Upper lobe of right lung (tissue), 1 donor: ENCODE results near the gene SCIMP. TPM values are rescaled to one million over a fixed set of nuclear protein-coding genes. Genes with fewer than 3 reads are reported as not detected.

Source experiments
- ATAC-seq: fragments of 200-7000 bp; cut with Tn5 transposase; one replicate; pipeline ENCODE4 v1.9.1; 2020; ENCODE audit warnings: mild to moderate bottlenecking, moderate library complexity
- DNase-seq: peaks from one replicate; pipeline ENCODE4 v3.0.0-alpha.2; 2020
- H3K27ac ChIP-seq: fragments of 200-600 bp; one replicate; pipeline ENCODE4 v1.8.0; 2022
- H3K27me3 ChIP-seq: fragments of 200-600 bp; one replicate; pipeline ENCODE4 v1.8.0; 2022; ENCODE audit warnings: mild to moderate bottlenecking
- H3K36me3 ChIP-seq: fragments of 200-600 bp; one replicate; pipeline ENCODE4 v1.8.0; 2022
- H3K4me1 ChIP-seq: fragments of 200-600 bp; one replicate; pipeline ENCODE4 v1.8.0; 2022
- H3K4me3 ChIP-seq: fragments of 200-600 bp; one replicate; pipeline ENCODE4 v1.8.0; 2022; ENCODE audit warnings: mild to moderate bottlenecking
- H3K9me3 ChIP-seq: fragments of 200-600 bp; one replicate; pipeline ENCODE4 v1.8.0; 2022
- intact Hi-C: fragments of 100-400 bp; cut with DNase I; formaldehyde crosslinking; loops from one replicate; pipeline ENCODE4 v1.11.0; 2022
- total RNA-seq: library from RNA; stranded (reverse); fragmentation: NEBNext Ultra II Directional; extraction: Animal tissue kit (Norgen Biotek cat#: 25700); gene quantifications from one replicate; pipeline ENCODE4 v1.2.1, GENCODE V29; 2021
- TF ChIP-seq, protein P1 (sequence below): fragments of 200-600 bp; IDR thresholded peaks from one replicate; pipeline ENCODE4 v1.8.0; 2022; ENCODE audit warnings: antibody characterized with exemption
- donor health status: DM: no; HTN: yes; CAD: no; lungs with severe emphysema.

The SCIMP gene
- total RNA-seq, 1 donor from 2014 or later = 24.8 TPM

DNA sequence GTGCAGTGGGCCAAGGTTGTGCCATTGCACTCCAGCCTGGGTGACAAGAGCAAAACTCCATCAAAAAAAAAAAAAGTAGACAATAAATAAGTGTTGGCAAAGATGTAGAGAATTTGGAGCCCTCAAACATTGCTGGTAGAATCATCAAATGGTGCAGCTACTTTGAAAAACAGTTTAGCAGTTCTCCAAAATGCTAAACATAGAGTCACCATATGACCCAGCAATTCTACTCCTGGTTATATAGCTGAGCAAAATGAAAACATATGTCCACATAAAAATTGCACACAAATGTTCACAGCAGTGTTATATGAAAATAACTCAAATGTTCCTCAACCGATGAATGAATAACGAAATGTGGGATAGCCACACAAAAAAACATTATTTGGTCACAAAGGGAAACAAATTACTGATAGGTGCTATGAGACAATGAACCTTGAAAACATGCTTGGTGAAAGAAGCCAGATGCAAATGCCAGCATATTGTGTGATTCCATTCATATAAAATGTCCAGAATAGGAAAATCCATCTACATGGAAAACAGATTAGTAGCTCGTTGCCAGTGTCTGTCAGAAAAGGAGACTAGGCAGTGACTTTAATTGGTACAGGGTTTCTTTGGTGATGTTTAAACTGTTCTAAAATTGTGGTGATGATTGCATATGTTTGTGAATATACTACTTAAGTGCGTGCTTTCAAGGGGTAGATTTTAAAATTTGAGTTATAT is 34.7 kb upstream of the SCIMP start:
- ATAC-seq (no peak), DNase-seq (no peak)
- Histone ChIP-seq H3K27ac (no peak overlapping the region), H3K9me3 (no peaks in the 10 kb centered on the region), H3K4me3 (no peak overlapping the region), H3K4me1 (no peaks in the 10 kb centered on the region), H3K36me3 (no peaks in the 10 kb centered on the region), H3K27me3 (no peaks in the 10 kb centered on the region)
- TF ChIP-seq, protein P1, sequence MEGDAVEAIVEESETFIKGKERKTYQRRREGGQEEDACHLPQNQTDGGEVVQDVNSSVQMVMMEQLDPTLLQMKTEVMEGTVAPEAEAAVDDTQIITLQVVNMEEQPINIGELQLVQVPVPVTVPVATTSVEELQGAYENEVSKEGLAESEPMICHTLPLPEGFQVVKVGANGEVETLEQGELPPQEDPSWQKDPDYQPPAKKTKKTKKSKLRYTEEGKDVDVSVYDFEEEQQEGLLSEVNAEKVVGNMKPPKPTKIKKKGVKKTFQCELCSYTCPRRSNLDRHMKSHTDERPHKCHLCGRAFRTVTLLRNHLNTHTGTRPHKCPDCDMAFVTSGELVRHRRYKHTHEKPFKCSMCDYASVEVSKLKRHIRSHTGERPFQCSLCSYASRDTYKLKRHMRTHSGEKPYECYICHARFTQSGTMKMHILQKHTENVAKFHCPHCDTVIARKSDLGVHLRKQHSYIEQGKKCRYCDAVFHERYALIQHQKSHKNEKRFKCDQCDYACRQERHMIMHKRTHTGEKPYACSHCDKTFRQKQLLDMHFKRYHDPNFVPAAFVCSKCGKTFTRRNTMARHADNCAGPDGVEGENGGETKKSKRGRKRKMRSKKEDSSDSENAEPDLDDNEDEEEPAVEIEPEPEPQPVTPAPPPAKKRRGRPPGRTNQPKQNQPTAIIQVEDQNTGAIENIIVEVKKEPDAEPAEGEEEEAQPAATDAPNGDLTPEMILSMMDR = no peak
- intact Hi-C loops = no loop called here

DNA sequence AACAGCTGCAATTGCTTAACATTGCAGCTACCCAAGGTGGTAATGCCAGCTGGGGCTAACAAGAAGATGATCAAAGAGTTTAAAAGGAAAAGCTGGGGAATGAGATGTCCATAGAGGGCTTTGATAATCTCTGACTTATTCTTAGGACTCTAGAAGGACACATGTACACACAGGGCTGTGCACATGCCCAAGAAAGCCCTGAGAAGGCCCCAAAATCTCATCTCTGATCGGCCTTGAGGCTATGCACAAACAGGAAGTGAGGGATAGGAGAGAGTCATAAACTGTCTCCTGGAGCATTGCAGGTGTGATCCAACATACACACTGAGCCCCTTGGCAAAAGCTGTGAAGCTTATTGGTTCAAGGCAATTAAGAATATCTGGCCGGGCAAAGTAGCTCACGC is 30.2 kb upstream of the SCIMP start:
- no peak for ATAC-seq
- Histone ChIP-seq H3K4me3 (no peak overlapping the region), H3K9me3 (no peaks in the 10 kb centered on the region), H3K27ac (no peak overlapping the region), H3K36me3 (no peaks in the 10 kb centered on the region), H3K27me3 (no peaks in the 10 kb centered on the region), H3K4me1 (no peaks in the 10 kb centered on the region)
- TF ChIP-seq, protein P1 = no peak
- DNase-seq = no peak
- intact Hi-C loops = no loop called here

DNA sequence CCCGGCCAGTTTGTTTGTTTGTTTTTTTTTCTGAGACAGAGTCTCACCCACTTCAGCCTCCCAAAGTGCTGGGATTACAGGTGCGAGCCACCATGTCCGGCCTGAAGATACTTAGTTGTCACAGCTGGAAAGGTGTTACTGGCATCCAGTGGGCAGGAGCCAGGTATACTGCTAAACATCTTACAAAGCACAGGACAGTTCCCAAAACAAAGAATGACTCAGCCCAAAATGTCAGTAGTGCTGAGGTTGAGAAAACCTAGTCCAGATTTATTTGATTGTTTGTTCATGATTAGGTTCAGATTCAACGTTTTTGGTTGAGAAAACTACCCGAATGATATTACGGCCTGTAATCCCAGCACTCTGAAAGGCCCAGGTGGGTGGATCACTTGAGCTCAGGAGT is 28.8 kb upstream of the SCIMP start:
- no peak overlapping the region for H3K27ac ChIP-seq
- ATAC-seq (no peak), DNase-seq (no peak)
- no peaks in the 10 kb centered on the region for H3K9me3 ChIP-seq
- H3K4me3 ChIP-seq = no peak overlapping the region
- TF ChIP-seq, protein P1 = no peak
- H3K27me3 ChIP-seq = no peaks in the 10 kb centered on the region
- no peaks in the 10 kb centered on the region for H3K4me1 ChIP-seq
- intact Hi-C loops = no loop called here
- no peaks in the 10 kb centered on the region for H3K36me3 ChIP-seq

DNA sequence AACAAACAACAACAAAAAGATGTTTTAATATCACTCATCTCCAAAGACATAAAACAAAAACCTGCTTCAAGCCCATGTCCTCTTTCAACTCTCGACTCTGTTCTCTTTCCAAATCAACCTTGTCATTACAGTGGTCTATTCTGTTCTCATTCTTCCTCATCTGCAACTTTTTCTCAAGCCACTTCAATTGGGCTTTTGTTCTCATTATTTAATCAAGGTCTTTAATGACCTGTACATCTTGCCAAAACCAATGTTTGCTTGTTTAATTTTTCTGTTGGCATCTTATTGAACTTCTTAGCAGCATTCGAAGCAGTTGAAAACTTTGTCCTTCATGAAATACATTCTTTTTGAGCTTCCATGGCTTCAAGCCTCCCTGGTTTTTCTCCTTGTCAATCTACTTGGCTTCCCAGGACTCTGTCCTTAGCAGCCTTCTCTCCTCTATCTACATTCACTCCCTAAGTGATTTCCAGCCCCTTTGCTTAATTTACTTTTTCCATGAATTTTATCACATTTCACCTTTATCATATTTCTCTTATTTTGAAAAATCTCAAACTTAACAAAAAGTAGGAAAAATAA is 27.8 kb upstream of the SCIMP start:
- H3K9me3 ChIP-seq = no peaks in the 10 kb centered on the region
- no peaks in the 10 kb centered on the region for H3K4me1 ChIP-seq
- no peaks in the 10 kb centered on the region for H3K36me3 ChIP-seq
- no peak for DNase-seq
- H3K27me3 ChIP-seq = no peaks in the 10 kb centered on the region
- intact Hi-C loops = no loop called here
- no peak overlapping the region for H3K27ac ChIP-seq
- no peak for ATAC-seq
- TF ChIP-seq, protein P1 = no peak
- no peak overlapping the region for H3K4me3 ChIP-seq

DNA sequence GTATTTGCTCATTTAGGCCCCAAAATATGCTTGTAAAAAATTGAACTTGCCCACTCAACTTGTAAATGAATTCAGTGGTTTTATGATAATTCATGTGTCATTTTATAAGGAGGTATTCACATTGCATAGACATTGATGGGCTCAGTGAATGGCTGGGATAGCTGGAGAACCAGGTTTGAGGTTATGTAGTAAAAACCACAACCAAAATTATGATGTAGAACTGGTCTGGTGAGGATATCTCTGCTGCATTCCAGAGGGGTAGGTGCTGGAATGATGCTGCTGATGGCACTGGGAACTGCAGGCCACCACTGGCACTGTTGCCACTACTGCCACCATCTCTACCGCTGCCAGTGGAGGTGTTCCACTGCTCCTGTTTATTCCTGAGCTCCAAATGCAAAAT is 25.9 kb upstream of the SCIMP start:
- TF ChIP-seq, protein P1 = no peak
- no peak for ATAC-seq

More for the DNA sequence above, 25.9 kb upstream of the SCIMP start:
- H3K27me3 ChIP-seq = no peaks in the 10 kb centered on the region
- no peaks in the 10 kb centered on the region for H3K36me3 ChIP-seq
- DNase-seq = no peak
- no peaks in the 10 kb centered on the region for H3K4me1 ChIP-seq
- no peak overlapping the region for H3K27ac ChIP-seq
- H3K4me3 ChIP-seq = no peak overlapping the region
- intact Hi-C loops = no loop called here
- no peaks in the 10 kb centered on the region for H3K9me3 ChIP-seq
